ENCODE measurements around the gene ABCC10.
A peak's percentile ranks its signal among the peaks of the same experiment; 100 is the strongest.

The ABCC10 gene

DNA sequence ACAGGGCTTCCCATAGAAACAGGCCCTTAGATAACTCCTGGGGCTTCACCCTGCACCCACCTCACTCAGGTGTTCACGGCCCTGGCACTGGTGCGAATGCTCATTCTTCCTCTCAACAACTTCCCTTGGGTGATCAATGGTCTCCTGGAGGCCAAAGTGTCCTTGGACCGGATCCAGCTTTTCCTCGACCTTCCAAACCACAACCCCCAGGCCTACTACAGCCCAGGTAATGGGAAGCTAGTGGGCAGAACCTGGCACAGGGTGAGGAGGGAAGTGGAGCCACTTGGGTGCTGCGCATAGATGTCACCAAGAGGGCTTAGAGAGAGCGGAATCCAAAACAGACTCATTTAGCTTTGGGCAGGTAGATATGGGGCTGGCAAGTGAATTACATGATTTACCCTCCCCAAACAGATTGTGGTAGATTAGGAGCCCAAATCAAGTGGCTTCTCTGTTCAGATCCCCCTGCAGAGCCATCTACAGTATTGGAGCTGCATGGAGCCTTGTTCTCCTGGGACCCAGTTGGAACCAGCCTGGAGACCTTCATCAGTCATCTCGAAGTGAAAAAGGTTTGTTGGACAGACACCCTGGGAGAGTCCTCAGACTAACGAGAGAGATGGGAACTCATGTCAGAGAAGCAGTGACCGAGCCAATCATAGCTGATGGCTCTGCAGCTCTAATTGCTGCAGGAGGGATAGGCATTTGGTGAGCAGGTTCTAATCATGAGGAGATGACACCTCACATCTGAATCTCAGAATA is 8.5 kb downstream of the ABCC10 start:
- peaks cover 8% of the 10 kb centered on the region for H3K36me3 ChIP-seq (ENCODE audit: control insufficient read depth, insufficient read depth, low read length)
- no peak overlapping the region for H3K4me3 ChIP-seq (ENCODE audit: low read length)
- H3K4me1 ChIP-seq (ENCODE audit: control insufficient read depth, insufficient read depth, low read length): peaks cover 34% of the 10 kb centered on the region
- no peaks in the 10 kb centered on the region for H3K27me3 ChIP-seq (ENCODE audit: control insufficient read depth, insufficient read depth, low read length)
- H3K9me3 ChIP-seq (ENCODE audit: control insufficient read depth, low read length): no peaks in the 10 kb centered on the region
- no peak overlapping the region for H3K9ac ChIP-seq (ENCODE audit: low read length)

DNA sequence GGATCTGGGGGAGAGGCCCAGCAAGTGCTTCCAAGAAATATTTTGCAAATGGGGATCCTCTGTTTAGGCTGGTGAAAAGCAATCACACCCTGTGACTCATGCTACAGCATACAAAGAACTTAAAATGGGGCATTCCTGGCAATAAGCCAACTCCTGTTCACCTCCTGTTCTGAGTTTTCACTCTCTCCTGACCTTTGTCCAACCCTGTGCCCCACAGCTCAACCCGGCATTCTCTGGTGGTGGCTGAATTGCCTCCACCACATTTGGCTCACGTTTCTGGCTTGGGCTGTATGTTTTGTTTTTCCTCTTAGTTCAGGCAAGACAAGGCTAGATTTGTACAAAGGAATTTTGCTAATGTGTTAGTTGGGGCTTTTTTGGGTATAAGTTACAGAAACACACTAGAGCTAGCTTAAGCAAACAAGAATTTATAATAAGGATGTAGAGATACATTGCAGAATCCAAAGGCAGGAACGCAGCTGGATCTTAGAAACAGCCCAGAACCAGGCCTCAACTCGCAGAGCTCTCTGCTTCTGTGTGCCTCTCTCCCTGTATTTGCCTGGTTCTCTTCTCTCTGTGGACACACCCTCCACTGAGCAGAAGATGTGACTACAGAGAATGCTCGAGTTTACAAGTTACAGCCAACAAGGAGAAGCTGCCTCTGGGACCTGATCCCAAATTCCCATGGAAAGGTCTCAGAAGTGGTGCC is 9.4 kb downstream of the ABCC10 start:
- H3K27me3 ChIP-seq (ENCODE audit: control insufficient read depth, insufficient read depth, low read length): no peaks in the 10 kb centered on the region
- peaks cover 8% of the 10 kb centered on the region for H3K36me3 ChIP-seq (ENCODE audit: control insufficient read depth, insufficient read depth, low read length)
- no peak overlapping the region for H3K4me3 ChIP-seq (ENCODE audit: low read length)
- no peaks in the 10 kb centered on the region for H3K9me3 ChIP-seq (ENCODE audit: control insufficient read depth, low read length)
- H3K9ac ChIP-seq (ENCODE audit: low read length): no peak overlapping the region
- H3K4me1 ChIP-seq (ENCODE audit: control insufficient read depth, insufficient read depth, low read length): peaks cover 34% of the 10 kb centered on the region

DNA sequence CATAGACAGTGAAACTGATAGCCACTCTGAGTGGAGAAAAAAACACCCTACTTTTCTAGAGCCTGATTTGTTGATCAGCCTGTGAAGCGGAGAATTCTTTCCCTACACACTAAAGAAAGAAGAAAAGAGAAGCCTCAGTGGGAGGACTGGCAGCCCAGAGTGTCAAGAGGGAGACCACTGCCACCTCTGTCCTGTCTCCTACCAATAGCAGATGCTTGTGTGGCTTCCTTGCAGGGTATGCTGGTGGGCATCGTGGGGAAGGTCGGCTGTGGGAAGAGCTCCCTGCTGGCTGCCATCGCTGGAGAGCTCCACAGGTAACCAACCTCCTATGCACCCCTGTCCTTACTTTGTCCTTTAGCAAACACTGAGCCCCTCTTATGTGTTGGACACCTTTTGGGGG is 10.4 kb downstream of the ABCC10 start:
- Histone ChIP-seq H3K4me1 (ENCODE audit: control insufficient read depth, insufficient read depth, low read length) (peaks cover 34% of the 10 kb centered on the region), H3K9ac (ENCODE audit: low read length) (peak overlapping the region; percentile 26), H3K36me3 (ENCODE audit: control insufficient read depth, insufficient read depth, low read length) (peaks cover 10% of the 10 kb centered on the region), H3K9me3 (ENCODE audit: control insufficient read depth, low read length) (no peaks in the 10 kb centered on the region), H3K4me3 (ENCODE audit: low read length) (no peak overlapping the region), H3K27me3 (ENCODE audit: control insufficient read depth, insufficient read depth, low read length) (no peaks in the 10 kb centered on the region)

DNA sequence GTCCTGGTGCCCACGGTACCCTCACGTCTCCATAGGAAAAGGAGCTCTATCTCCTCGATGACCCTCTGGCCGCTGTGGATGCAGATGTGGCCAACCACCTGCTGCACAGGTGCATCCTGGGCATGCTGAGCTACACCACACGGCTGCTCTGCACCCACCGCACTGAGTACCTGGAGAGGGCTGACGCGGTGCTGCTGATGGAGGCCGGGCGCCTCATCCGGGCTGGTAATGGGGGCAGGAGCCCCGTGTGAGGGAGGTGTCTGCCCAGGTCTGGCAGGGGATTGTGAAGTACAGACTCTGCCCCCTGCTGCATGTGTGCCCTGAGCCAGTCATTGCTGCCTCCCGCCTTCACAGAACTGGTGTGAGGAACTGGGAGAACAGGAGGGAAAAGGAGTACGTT is 15.6 kb downstream of the ABCC10 start:
- H3K36me3 ChIP-seq (ENCODE audit: control insufficient read depth, insufficient read depth, low read length): peaks cover 18% of the 10 kb centered on the region
- no peak overlapping the region for H3K4me3 ChIP-seq (ENCODE audit: low read length)
- H3K9me3 ChIP-seq (ENCODE audit: control insufficient read depth, low read length): no peaks in the 10 kb centered on the region
- peaks cover 3% of the 10 kb centered on the region for H3K4me1 ChIP-seq (ENCODE audit: control insufficient read depth, insufficient read depth, low read length)
- no peaks in the 10 kb centered on the region for H3K27me3 ChIP-seq (ENCODE audit: control insufficient read depth, insufficient read depth, low read length)
- H3K9ac ChIP-seq (ENCODE audit: low read length): no peak overlapping the region

DNA sequence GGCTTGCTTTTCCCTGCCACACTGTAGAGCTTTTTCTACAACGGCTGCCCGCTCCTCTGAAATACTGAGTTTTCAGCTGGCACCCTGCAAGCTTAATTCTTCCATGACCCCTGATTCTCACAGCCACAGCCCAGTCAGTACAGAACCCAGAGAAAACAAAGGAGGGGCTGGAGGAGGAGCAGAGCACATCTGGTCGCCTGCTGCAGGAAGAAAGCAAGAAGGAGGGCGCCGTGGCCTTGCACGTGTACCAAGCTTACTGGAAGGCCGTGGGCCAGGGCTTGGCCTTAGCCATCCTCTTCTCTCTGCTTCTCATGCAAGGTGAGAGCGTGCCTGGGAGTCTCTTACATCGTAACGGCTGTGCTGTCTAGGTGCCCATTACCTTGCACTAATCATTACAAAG is 16.7 kb downstream of the ABCC10 start:
- Histone ChIP-seq H3K9ac (ENCODE audit: low read length) (no peak overlapping the region), H3K4me1 (ENCODE audit: control insufficient read depth, insufficient read depth, low read length) (no peaks in the 10 kb centered on the region), H3K27me3 (ENCODE audit: control insufficient read depth, insufficient read depth, low read length) (no peaks in the 10 kb centered on the region), H3K4me3 (ENCODE audit: low read length) (no peak overlapping the region), H3K9me3 (ENCODE audit: control insufficient read depth, low read length) (no peaks in the 10 kb centered on the region), H3K36me3 (ENCODE audit: control insufficient read depth, insufficient read depth, low read length) (peaks cover 19% of the 10 kb centered on the region)

DNA sequence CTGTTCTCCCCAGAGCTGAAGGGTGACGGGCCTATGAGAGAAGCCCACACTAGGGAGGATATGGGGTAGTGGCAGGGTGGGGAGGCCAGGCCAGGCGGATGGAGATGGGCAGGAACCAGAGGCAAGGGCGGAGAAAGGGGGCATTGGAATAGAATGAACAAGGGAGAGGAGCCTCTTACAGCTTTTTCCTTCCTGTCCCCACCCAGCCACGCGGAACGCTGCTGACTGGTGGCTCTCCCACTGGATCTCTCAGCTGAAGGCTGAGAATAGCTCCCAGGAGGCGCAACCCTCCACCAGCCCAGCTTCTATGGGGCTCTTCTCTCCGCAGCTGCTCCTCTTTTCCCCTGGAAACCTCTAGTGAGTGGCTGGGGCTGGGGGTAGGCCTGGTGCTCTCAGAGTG is 17.2 kb downstream of the ABCC10 start:
- Histone ChIP-seq H3K27me3 (ENCODE audit: control insufficient read depth, insufficient read depth, low read length) (no peaks in the 10 kb centered on the region), H3K4me1 (ENCODE audit: control insufficient read depth, insufficient read depth, low read length) (no peaks in the 10 kb centered on the region), H3K9ac (ENCODE audit: low read length) (no peak overlapping the region), H3K9me3 (ENCODE audit: control insufficient read depth, low read length) (no peaks in the 10 kb centered on the region), H3K4me3 (ENCODE audit: low read length) (no peak overlapping the region), H3K36me3 (ENCODE audit: control insufficient read depth, insufficient read depth, low read length) (peaks cover 19% of the 10 kb centered on the region)

DNA sequence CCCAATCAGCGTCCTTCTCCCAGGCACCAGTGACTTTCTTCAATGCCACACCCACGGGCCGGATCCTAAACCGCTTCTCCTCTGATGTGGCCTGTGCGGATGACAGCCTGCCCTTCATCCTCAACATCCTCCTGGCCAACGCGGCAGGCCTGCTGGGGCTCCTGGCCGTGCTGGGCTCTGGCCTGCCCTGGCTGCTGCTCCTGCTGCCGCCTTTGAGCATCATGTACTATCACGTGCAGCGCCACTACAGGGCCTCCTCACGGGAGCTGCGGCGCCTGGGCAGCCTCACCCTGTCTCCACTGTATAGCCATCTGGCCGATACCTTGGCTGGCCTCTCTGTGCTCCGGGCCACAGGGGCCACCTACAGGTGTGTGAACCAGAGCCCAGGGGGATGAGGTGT is 18.2 kb downstream of the ABCC10 start:
- peaks cover 15% of the 10 kb centered on the region for H3K36me3 ChIP-seq (ENCODE audit: control insufficient read depth, insufficient read depth, low read length)
- H3K9ac ChIP-seq (ENCODE audit: low read length): no peak overlapping the region

DNA sequence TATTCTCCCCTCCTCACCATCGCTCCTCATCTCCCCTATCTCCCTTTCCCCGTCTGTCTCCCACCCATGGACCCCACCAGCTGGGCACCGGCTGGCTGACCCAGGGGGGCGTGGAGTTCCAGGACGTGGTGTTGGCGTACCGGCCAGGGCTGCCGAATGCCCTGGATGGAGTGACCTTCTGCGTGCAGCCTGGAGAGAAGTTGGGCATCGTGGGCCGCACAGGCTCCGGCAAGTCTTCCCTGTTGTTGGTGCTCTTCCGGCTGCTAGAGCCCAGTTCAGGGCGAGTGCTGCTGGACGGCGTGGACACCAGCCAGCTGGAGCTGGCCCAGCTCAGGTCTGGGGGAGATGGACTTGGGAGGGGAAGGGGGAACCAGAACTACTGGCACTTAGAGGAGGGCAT is 20.3 kb downstream of the ABCC10 start:
- H3K4me1 ChIP-seq (ENCODE audit: control insufficient read depth, insufficient read depth, low read length): no peaks in the 10 kb centered on the region
- H3K36me3 ChIP-seq (ENCODE audit: control insufficient read depth, insufficient read depth, low read length): peaks cover 14% of the 10 kb centered on the region

More for the DNA sequence above, 18.2 kb downstream of the ABCC10 start:
- no peaks in the 10 kb centered on the region for H3K9me3 ChIP-seq (ENCODE audit: control insufficient read depth, low read length)
- no peaks in the 10 kb centered on the region for H3K27me3 ChIP-seq (ENCODE audit: control insufficient read depth, insufficient read depth, low read length)
- no peak overlapping the region for H3K4me3 ChIP-seq (ENCODE audit: low read length)
- no peaks in the 10 kb centered on the region for H3K4me1 ChIP-seq (ENCODE audit: control insufficient read depth, insufficient read depth, low read length)

GRCh38 chr6:43448916-43449315 is 21.6 kb downstream of the ABCC10 start:
- H3K4me3 ChIP-seq (ENCODE audit: low read length): no peak overlapping the region
- no peak overlapping the region for H3K9ac ChIP-seq (ENCODE audit: low read length)
- no peaks in the 10 kb centered on the region for H3K27me3 ChIP-seq (ENCODE audit: control insufficient read depth, insufficient read depth, low read length)
- H3K36me3 ChIP-seq (ENCODE audit: control insufficient read depth, insufficient read depth, low read length): peaks cover 3% of the 10 kb centered on the region
- no peaks in the 10 kb centered on the region for H3K4me1 ChIP-seq (ENCODE audit: control insufficient read depth, insufficient read depth, low read length)
- no peaks in the 10 kb centered on the region for H3K9me3 ChIP-seq (ENCODE audit: control insufficient read depth, low read length)

More for the DNA sequence above, 20.3 kb downstream of the ABCC10 start:
- Histone ChIP-seq H3K4me3 (ENCODE audit: low read length) (no peak overlapping the region), H3K9me3 (ENCODE audit: control insufficient read depth, low read length) (no peaks in the 10 kb centered on the region), H3K9ac (ENCODE audit: low read length) (no peak overlapping the region), H3K27me3 (ENCODE audit: control insufficient read depth, insufficient read depth, low read length) (no peaks in the 10 kb centered on the region)

- peaks cover 6% of the 10 kb centered on the region for H3K4me1 ChIP-seq (ENCODE audit: control insufficient read depth, insufficient read depth, low read length)
- no peaks in the 10 kb centered on the region for H3K9me3 ChIP-seq (ENCODE audit: control insufficient read depth, low read length)
- no peak overlapping the region for H3K9ac ChIP-seq (ENCODE audit: low read length)
- H3K36me3 ChIP-seq (ENCODE audit: control insufficient read depth, insufficient read depth, low read length): peaks cover 3% of the 10 kb centered on the region
- H3K27me3 ChIP-seq (ENCODE audit: control insufficient read depth, insufficient read depth, low read length): peaks cover 12% of the 10 kb centered on the region
- no peak overlapping the region for H3K4me3 ChIP-seq (ENCODE audit: low read length)
Measured at GRCh38 chr6:43450699-43451131, 23.4 kb downstream of the ABCC10 start.

DNA sequence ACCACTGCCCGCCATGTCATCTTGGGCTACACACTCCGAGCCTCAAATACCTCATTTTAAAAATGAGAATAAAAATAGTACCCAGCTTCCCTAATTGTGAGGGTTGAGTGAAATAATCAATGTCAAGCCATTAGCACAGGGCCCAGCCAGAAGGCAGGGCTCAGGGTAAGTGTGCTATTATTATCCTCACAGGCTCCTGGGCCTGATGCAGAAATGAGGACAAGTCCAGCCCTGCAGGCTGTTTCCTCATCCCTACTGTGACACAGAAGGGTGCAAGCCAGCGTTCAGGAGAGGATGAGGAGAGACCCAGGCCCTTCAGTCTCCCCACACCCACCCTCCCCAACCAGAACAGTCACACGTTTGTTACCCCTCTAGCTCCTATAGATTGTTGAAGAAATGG is 24.0 kb downstream of the ABCC10 start:
- Histone ChIP-seq H3K9me3 (ENCODE audit: control insufficient read depth, low read length) (no peaks in the 10 kb centered on the region), H3K27me3 (ENCODE audit: control insufficient read depth, insufficient read depth, low read length) (peaks cover 18% of the 10 kb centered on the region), H3K36me3 (ENCODE audit: control insufficient read depth, insufficient read depth, low read length) (peaks cover 3% of the 10 kb centered on the region), H3K4me3 (ENCODE audit: low read length) (no peak overlapping the region), H3K4me1 (ENCODE audit: control insufficient read depth, insufficient read depth, low read length) (peaks cover 6% of the 10 kb centered on the region), H3K9ac (ENCODE audit: low read length) (no peak overlapping the region)

DNA sequence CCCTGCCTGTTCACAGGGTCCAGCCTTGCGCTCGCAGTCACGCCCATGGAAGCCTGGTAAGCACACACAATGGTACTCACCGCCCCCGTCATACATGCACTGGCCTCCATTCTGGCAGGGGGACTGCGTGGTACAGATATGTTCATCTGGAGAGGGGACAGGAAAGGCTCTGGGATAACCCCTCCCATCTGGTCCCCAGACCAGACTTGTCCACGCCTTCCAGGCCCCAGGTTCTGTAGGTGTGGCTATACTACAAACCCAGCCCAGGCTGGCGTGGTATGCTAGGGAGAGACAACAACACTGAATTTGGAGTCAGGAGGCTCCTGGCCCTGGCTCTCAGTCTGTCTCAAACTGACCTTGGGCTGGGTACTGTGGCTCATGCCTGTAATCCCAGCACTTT is 24.6 kb downstream of the ABCC10 start:
- Histone ChIP-seq H3K36me3 (ENCODE audit: control insufficient read depth, insufficient read depth, low read length) (peaks cover 3% of the 10 kb centered on the region), H3K9me3 (ENCODE audit: control insufficient read depth, low read length) (no peaks in the 10 kb centered on the region), H3K27me3 (ENCODE audit: control insufficient read depth, insufficient read depth, low read length) (peaks cover 24% of the 10 kb centered on the region), H3K4me1 (ENCODE audit: control insufficient read depth, insufficient read depth, low read length) (peaks cover 6% of the 10 kb centered on the region), H3K4me3 (ENCODE audit: low read length) (no peak overlapping the region), H3K9ac (ENCODE audit: low read length) (no peak overlapping the region)

Data from mucosa of stomach (tissue), 1 donor.